ENCODE data around the gene MIR17HG. TPM values are rescaled to one million over a fixed set of nuclear protein-coding genes. Genes with fewer than 3 reads are reported as not detected.

MIR17HG gene
- polyA plus RNA-seq, 1 donor from 2014 or later: 0.79 TPM

GRCh38 chr13:91375116-91375729, 27.7 kb downstream of the MIR17HG start:
- no peak overlapping the region for H3K9ac ChIP-seq (ENCODE audit: low read length)
- no peaks in the 10 kb centered on the region for H3K9me3 ChIP-seq (ENCODE audit: low read length)
- H3K4me2 ChIP-seq (ENCODE audit: low read length): no peak overlapping the region
- H3F3A ChIP-seq (ENCODE audit: insufficient read depth, low read length, poor library complexity, severe bottlenecking): no peaks in the 10 kb centered on the region
- H3K9me2 ChIP-seq (ENCODE audit: insufficient read depth, low read length): no peaks in the 10 kb centered on the region
- no peak overlapping the region for H3K4me3 ChIP-seq (ENCODE audit: low read length)
- no peak for TF ChIP-seq TAF1 (IDR thresholded peaks at IDR 0.05; ENCODE audit: low read depth)
- peak; percentile 27 for TF ChIP-seq CTCF (IDR thresholded peaks at IDR 0.05; ENCODE audit: poor library complexity, severe bottlenecking)
- no peak for TF ChIP-seq POLR2AphosphoS5 (IDR thresholded peaks at IDR 0.05)
- no peak for TF ChIP-seq EZH2 (IDR thresholded peaks at IDR 0.05; ENCODE audit: borderline replicate concordance, insufficient read depth, low read length, poor library complexity, severe bottlenecking)
- no peak for TF ChIP-seq MXI1 (conservative IDR thresholded peaks at IDR 0.05; ENCODE audit: poor library complexity, severe bottlenecking)
- no peak for TF ChIP-seq REST (IDR thresholded peaks at IDR 0.05; ENCODE audit: borderline replicate concordance)
- peak; percentile 32 for TF ChIP-seq RAD21 (conservative IDR thresholded peaks at IDR 0.05)
- TF ChIP-seq EP300 (conservative IDR thresholded peaks at IDR 0.05; ENCODE audit: poor library complexity, severe bottlenecking): no peak
- TF ChIP-seq SMC3 (conservative IDR thresholded peaks at IDR 0.05; ENCODE audit: poor library complexity): peak; percentile 13
- H3K79me2 ChIP-seq (replicated peaks; ENCODE audit: insufficient read depth, low read length): no peaks in the 10 kb centered on the region
- H3K27me3 ChIP-seq (ENCODE audit: insufficient read depth, low read depth, low read length): no peaks in the 10 kb centered on the region
- no peaks in the 10 kb centered on the region for H4K20me1 ChIP-seq (ENCODE audit: insufficient read depth)
- H3K27ac ChIP-seq (ENCODE audit: low read length): no peak overlapping the region
- H2AFZ ChIP-seq (ENCODE audit: low read depth, low read length): no peak overlapping the region
- H3K36me3 ChIP-seq (ENCODE audit: insufficient read depth, low read length): no peaks in the 10 kb centered on the region

DNA sequence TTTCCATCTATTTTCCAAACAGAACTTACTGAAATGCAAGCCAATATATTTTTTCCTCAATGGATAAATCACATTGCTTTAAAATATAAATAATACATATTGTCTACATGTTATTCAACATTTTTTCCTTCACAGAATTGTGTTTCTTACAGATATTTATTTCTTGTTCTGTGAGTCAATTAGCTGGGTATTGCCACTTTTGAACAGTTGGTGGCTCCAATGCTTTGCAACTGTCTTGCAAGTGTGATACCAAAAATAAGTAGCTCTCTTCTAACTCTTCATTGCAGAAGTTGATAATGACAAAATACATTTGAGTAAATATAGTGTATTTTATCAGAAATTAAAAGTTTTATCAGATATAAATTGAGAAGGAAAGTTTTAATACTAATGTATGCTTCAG, 33.9 kb downstream of the MIR17HG start:
- no peak for TF ChIP-seq TAF1 (IDR thresholded peaks at IDR 0.05; ENCODE audit: low read depth)
- TF ChIP-seq EZH2 (IDR thresholded peaks at IDR 0.05; ENCODE audit: borderline replicate concordance, insufficient read depth, low read length, poor library complexity, severe bottlenecking): no peak
- peak; percentile 88 for TF ChIP-seq RAD21 (conservative IDR thresholded peaks at IDR 0.05)
- no peak for TF ChIP-seq REST (IDR thresholded peaks at IDR 0.05; ENCODE audit: borderline replicate concordance)
- no peak for TF ChIP-seq MXI1 (conservative IDR thresholded peaks at IDR 0.05; ENCODE audit: poor library complexity, severe bottlenecking)
- TF ChIP-seq POLR2AphosphoS5 (IDR thresholded peaks at IDR 0.05): no peak
- peak; percentile 89 for TF ChIP-seq SMC3 (conservative IDR thresholded peaks at IDR 0.05; ENCODE audit: poor library complexity)
- peak; percentile 80 for TF ChIP-seq CTCF (IDR thresholded peaks at IDR 0.05; ENCODE audit: poor library complexity, severe bottlenecking)
- Histone ChIP-seq H3K36me3 (ENCODE audit: insufficient read depth, low read length) (no peaks in the 10 kb centered on the region), H4K20me1 (ENCODE audit: insufficient read depth) (no peaks in the 10 kb centered on the region), H3K4me2 (ENCODE audit: low read length) (no peak overlapping the region), H3K9ac (ENCODE audit: low read length) (no peak overlapping the region), H3K9me2 (ENCODE audit: insufficient read depth, low read length) (no peaks in the 10 kb centered on the region), H3K79me2 (replicated peaks; ENCODE audit: insufficient read depth, low read length) (no peaks in the 10 kb centered on the region), H3F3A (ENCODE audit: insufficient read depth, low read length, poor library complexity, severe bottlenecking) (no peaks in the 10 kb centered on the region), H3K4me3 (ENCODE audit: low read length) (no peak overlapping the region), H3K27me3 (ENCODE audit: insufficient read depth, low read depth, low read length) (no peaks in the 10 kb centered on the region), H3K27ac (ENCODE audit: low read length) (no peak overlapping the region), H2AFZ (ENCODE audit: low read depth, low read length) (no peak overlapping the region), H3K9me3 (ENCODE audit: low read length) (no peaks in the 10 kb centered on the region)

All from neural cell (in vitro differentiated cells).